Ectodermal cell (in vitro differentiated cells): ENCODE data around the gene SLC22A7.
A peak's percentile ranks its signal among the peaks of the same experiment; 100 is the strongest.

ENCODE experiments used
- H3K27ac ChIP-seq: 2 replicates; pipeline ENCODE4 v1.7.0; 2013; ENCODE audit warnings: mild to moderate bottlenecking, low read depth, low read length; ENCODE audit not compliant: insufficient read depth, poor library complexity, severe bottlenecking
- H3K27me3 ChIP-seq: 2 replicates; pipeline ENCODE4 v1.7.0; 2013; ENCODE audit warnings: mild to moderate bottlenecking, low read length; ENCODE audit not compliant: insufficient read depth, control insufficient read depth, poor library complexity, severe bottlenecking
- H3K36me3 ChIP-seq: one replicate; pipeline ENCODE4 v1.7.0; 2013; ENCODE audit warnings: low read length; ENCODE audit not compliant: control insufficient read depth, insufficient read depth
- H3K4me1 ChIP-seq: one replicate; pipeline ENCODE4 v1.7.0; 2013; ENCODE audit warnings: low read length; ENCODE audit not compliant: control insufficient read depth, insufficient read depth
- H3K4me3 ChIP-seq: 2 replicates; pipeline ENCODE4 v1.7.0; 2013; ENCODE audit warnings: low read depth, low read length, control low read depth; ENCODE audit not compliant: insufficient read depth
- H3K9me3 ChIP-seq: 2 replicates; pipeline ENCODE4 v1.7.0; 2013; ENCODE audit warnings: mild to moderate bottlenecking, low read length, moderate library complexity; ENCODE audit not compliant: control insufficient read depth
- WGBS, 2 experiments: methylation state at CpG; one replicate each; pipeline ENCODE4 v1.1.7; 2013; ENCODE audit warnings: missing lambda C conversion rate in 2 of 2; 5-methylcytosine and 5-hydroxymethylcytosine counted together

Gene SLC22A7

GRCh38 chr6:43275801-43276576 is 22.1 kb upstream of the SLC22A7 start:
- Histone ChIP-seq H3K4me1 (peaks cover 30% of the 10 kb centered on the region), H3K27ac (no peak overlapping the region), H3K4me3 (peak overlapping the region; percentile 39), H3K9me3 (no peaks in the 10 kb centered on the region), H3K36me3 (no peaks in the 10 kb centered on the region), H3K27me3 (peaks cover 33% of the 10 kb centered on the region)
- 19 to 22% methylated on average over 63 to 64 of the region's 64 CpGs for WGBS, 2 experiments

GRCh38 chr6:43276577-43277305 is 21.3 kb upstream of the SLC22A7 start:
- peak overlapping the region; percentile 39 for H3K4me3 ChIP-seq
- H3K9me3 ChIP-seq, result no peaks in the 10 kb centered on the region
- 58 to 62% methylated on average over 11 of the region's 11 CpGs for WGBS, 2 experiments

GRCh38 chr6:43277306-43277642 is 20.8 kb upstream of the SLC22A7 start:
- H3K27ac ChIP-seq, result no peak overlapping the region
- H3K36me3 ChIP-seq, result no peaks in the 10 kb centered on the region
- H3K4me3 ChIP-seq, result no peak overlapping the region
- H3K4me1 ChIP-seq, result peaks cover 30% of the 10 kb centered on the region
- no peaks in the 10 kb centered on the region for H3K9me3 ChIP-seq
- H3K27me3 ChIP-seq, result peaks cover 33% of the 10 kb centered on the region
- WGBS, 2 experiments, result 84 to 88% methylated on average over 5 to 6 of the region's 6 CpGs

More at GRCh38 chr6:43276577-43277305, 21.3 kb upstream of the SLC22A7 start:
- H3K4me1 ChIP-seq, result peaks cover 30% of the 10 kb centered on the region
- peaks cover 33% of the 10 kb centered on the region for H3K27me3 ChIP-seq
- no peak overlapping the region for H3K27ac ChIP-seq
- no peaks in the 10 kb centered on the region for H3K36me3 ChIP-seq

- Histone ChIP-seq H3K27me3 (peaks cover 33% of the 10 kb centered on the region), H3K27ac (no peak overlapping the region), H3K4me1 (peaks cover 30% of the 10 kb centered on the region), H3K4me3 (no peak overlapping the region), H3K9me3 (no peaks in the 10 kb centered on the region), H3K36me3 (no peaks in the 10 kb centered on the region)
- WGBS, 2 experiments, result 82 to 83% methylated on average over 13 of the region's 13 CpGs
Observed at GRCh38 chr6:43277643-43278523, 20.2 kb upstream of the SLC22A7 start.

- Histone ChIP-seq H3K4me3 (no peak overlapping the region), H3K36me3 (no peaks in the 10 kb centered on the region), H3K27ac (no peak overlapping the region), H3K27me3 (peaks cover 29% of the 10 kb centered on the region), H3K4me1 (peaks cover 30% of the 10 kb centered on the region), H3K9me3 (no peaks in the 10 kb centered on the region)
- 26 to 36% methylated on average over 4 of the region's 4 CpGs for WGBS, 2 experiments
Observed at GRCh38 chr6:43278524-43279078, 19.5 kb upstream of the SLC22A7 start.

- H3K36me3 ChIP-seq, result no peaks in the 10 kb centered on the region
- H3K4me1 ChIP-seq, result peaks cover 25% of the 10 kb centered on the region
- no peak overlapping the region for H3K27ac ChIP-seq
- no peaks in the 10 kb centered on the region for H3K9me3 ChIP-seq
- H3K27me3 ChIP-seq, result peaks cover 13% of the 10 kb centered on the region
- no peak overlapping the region for H3K4me3 ChIP-seq
- WGBS, 2 experiments, result 83 to 89% methylated on average over 2 of the region's 2 CpGs
Observed at GRCh38 chr6:43280234-43280633, 17.8 kb upstream of the SLC22A7 start.

GRCh38 chr6:43282060-43282459 is 16.0 kb upstream of the SLC22A7 start:
- H3K4me1 ChIP-seq, result peaks cover 13% of the 10 kb centered on the region
- 92% methylated on average over 9 of the region's 9 CpGs for WGBS, 2 experiments
- no peaks in the 10 kb centered on the region for H3K9me3 ChIP-seq
- H3K4me3 ChIP-seq, result no peak overlapping the region
- H3K27me3 ChIP-seq, result no peaks in the 10 kb centered on the region
- no peak overlapping the region for H3K27ac ChIP-seq
- H3K36me3 ChIP-seq, result no peaks in the 10 kb centered on the region

GRCh38 chr6:43282636-43283513 is 15.2 kb upstream of the SLC22A7 start:
- H3K4me3 ChIP-seq, result no peak overlapping the region
- peaks cover 11% of the 10 kb centered on the region for H3K4me1 ChIP-seq
- H3K27me3 ChIP-seq, result no peaks in the 10 kb centered on the region
- H3K27ac ChIP-seq, result no peak overlapping the region
- no peaks in the 10 kb centered on the region for H3K9me3 ChIP-seq
- H3K36me3 ChIP-seq, result no peaks in the 10 kb centered on the region
- WGBS, 2 experiments, result 89 to 91% methylated on average over 32 of the region's 32 CpGs

- Histone ChIP-seq H3K9me3 (no peaks in the 10 kb centered on the region), H3K4me1 (peaks cover 5% of the 10 kb centered on the region), H3K27me3 (no peaks in the 10 kb centered on the region), H3K4me3 (no peak overlapping the region), H3K27ac (no peak overlapping the region), H3K36me3 (no peaks in the 10 kb centered on the region)
- WGBS, 2 experiments, result 92 to 93% methylated on average over 18 of the region's 18 CpGs
Observed at GRCh38 chr6:43283514-43283901, 14.6 kb upstream of the SLC22A7 start.
